GM10248 (cell line): Measurements from ENCODE around the gene DPYSL5.

ENCODE experiments used
- CTCF ChIA-PET: fragments of 300-600 bp; sonication (Branson Sonifier 250); formaldehyde crosslinking; extraction: SDS; loops from one replicate; lab custom pipeline; 2021; ENCODE audit warnings: antibody characterized with exemption; lab: Yijun Ruan, JAX
- POLR2A ChIA-PET: fragments of 350-650 bp; sonication (Branson Sonifier 250); formaldehyde crosslinking; extraction: SDS; loops from one replicate; lab custom pipeline; 2020; ENCODE audit warnings: antibody characterized with exemption; lab: Yijun Ruan, JAX
- DNase-seq: peaks from one replicate; pipeline ENCODE4 v3.0.0; 2012; ENCODE audit errors: extremely low spot score
- CTCF ChIP-seq: IDR thresholded peaks from 2 replicates; pipeline ENCODE4 v1.5.1; 2012; ENCODE audit warnings: mild to moderate bottlenecking, low read depth; ENCODE audit errors: extremely low read depth, missing control alignments, control extremely low read depth

DPYSL5 gene

GRCh38 chr2:26940001-26940400 lies 92.1 kb downstream of the DPYSL5 start:
- CTCF ChIA-PET = interaction anchor here (1.3 to 6.9 kb wide), 4 partner anchors 14 to 95 kb away, joined by 3 to 103 read pairs (median 16); partner anchors contain the start of gene DPYSL5
- no peak for TF ChIP-seq CTCF
- POLR2A ChIA-PET = no interaction called here
- DNase-seq = no peak

GRCh38 chr2:26941486-26941885 lies 93.6 kb downstream of the DPYSL5 start:
- no peak for TF ChIP-seq CTCF
- no peak for DNase-seq
- ChIA-PET POLR2A (interaction anchor here (0.6 kb wide), 1 partner anchor 775 kb away, joined by 8 read pairs; no protein-coding TSS in a partner anchor), CTCF (interaction anchor here (1.6 to 6.9 kb wide), 12 partner anchors 9 to 96 kb away, joined by 3 to 103 read pairs (median 8); partner anchors contain the start of gene DPYSL5)

GRCh38 chr2:26942543-26943295 lies 94.8 kb downstream of the DPYSL5 start:
- peak; percentile 71 for TF ChIP-seq CTCF
- CTCF ChIA-PET = interaction anchor here (0.6 to 6.9 kb wide), 26 partner anchors 9 to 335 kb away, joined by 3 to 103 read pairs (median 4); partner anchors contain the start of gene DPYSL5
- POLR2A ChIA-PET = no interaction called here
- DNase-seq = peak; percentile 85

- TF ChIP-seq CTCF = no peak
Measured at GRCh38 chr2:26945991-26946750, 98.2 kb downstream of the DPYSL5 start.

GRCh38 chr2:26946841-26947784 lies 99.2 kb downstream of the DPYSL5 start:
- TF ChIP-seq CTCF = no peak
- no peak for DNase-seq
- POLR2A ChIA-PET = no interaction called here
- CTCF ChIA-PET = no interaction called here

More at GRCh38 chr2:26945991-26946750, 98.2 kb downstream of the DPYSL5 start:
- POLR2A ChIA-PET = no interaction called here
- CTCF ChIA-PET = no interaction called here
- no peak for DNase-seq

- CTCF ChIA-PET = interaction anchor here (0.7 to 2.6 kb wide), 3 partner anchors 11 to 103 kb away, joined by 3 to 11 read pairs (median 8); no protein-coding TSS in a partner anchor
- no peak for TF ChIP-seq CTCF
- no peak for DNase-seq
- POLR2A ChIA-PET = no interaction called here
Measured at GRCh38 chr2:26948800-26949199, 100.9 kb downstream of the DPYSL5 start.
